ENCODE results near the gene PCARE. TPM values are rescaled to one million over a fixed set of nuclear protein-coding genes. Genes with fewer than 3 reads are reported as not detected.

The PCARE gene
- total and polyA plus RNA-seq, 2 donors (not counting 1 experiment from before 2014, with no cell fraction given): not detected

DNA sequence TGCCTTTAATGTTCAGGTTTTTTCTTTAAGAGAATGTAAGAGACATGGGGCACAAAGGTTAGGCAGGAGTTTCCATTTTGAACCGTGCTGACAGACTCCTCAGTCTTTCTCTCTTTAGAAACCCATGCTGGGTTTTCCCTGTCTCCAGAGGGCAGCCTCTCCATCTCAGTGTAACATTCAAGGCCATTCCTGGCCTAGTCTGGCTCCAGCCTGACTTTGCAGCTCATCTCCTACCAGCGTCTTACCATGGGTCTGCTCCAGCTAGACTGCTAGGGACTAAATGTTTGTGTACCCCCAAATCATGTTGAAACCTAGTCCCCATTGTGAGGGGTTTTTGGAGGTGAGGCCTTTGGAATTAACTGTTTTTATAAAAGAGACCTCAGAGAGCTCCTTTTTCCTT, 31.1 kb upstream of the PCARE start:
- intact Hi-C loops (cut with micrococcal nuclease): no loop called here
- H3K27me3 ChIP-seq (replicated peaks in 1 of 4; ENCODE audit: control extremely low read depth in 1 of 4, control insufficient read depth in 3 of 4, insufficient read depth in 4 of 4, low read length in 3 of 4): no peaks in the 10 kb centered on the region
- no peak overlapping the region for H3K27ac Mint-ChIP-seq
- H3K4me3 ChIP-seq (ENCODE audit: control extremely low read depth in 1 of 5, extremely low read depth in 1 of 5, insufficient read depth in 1 of 5, low read depth in 2 of 5, low read length in 4 of 5): no peak overlapping the region
- H3K4me1 ChIP-seq (ENCODE audit: control insufficient read depth in 2 of 2, insufficient read depth in 2 of 2, low read length in 2 of 2): no peaks in the 10 kb centered on the region
- no peak overlapping the region for H2AFZ ChIP-seq (ENCODE audit: insufficient read depth, low read depth, low read length, poor library complexity, severe bottlenecking)
- no peak overlapping the region for H3K4me2 ChIP-seq (replicated peaks; ENCODE audit: low read depth, low read length, poor library complexity, severe bottlenecking)
- no peak overlapping the region for H3K4me3 Mint-ChIP-seq
- TF ChIP-seq, protein P1, sequence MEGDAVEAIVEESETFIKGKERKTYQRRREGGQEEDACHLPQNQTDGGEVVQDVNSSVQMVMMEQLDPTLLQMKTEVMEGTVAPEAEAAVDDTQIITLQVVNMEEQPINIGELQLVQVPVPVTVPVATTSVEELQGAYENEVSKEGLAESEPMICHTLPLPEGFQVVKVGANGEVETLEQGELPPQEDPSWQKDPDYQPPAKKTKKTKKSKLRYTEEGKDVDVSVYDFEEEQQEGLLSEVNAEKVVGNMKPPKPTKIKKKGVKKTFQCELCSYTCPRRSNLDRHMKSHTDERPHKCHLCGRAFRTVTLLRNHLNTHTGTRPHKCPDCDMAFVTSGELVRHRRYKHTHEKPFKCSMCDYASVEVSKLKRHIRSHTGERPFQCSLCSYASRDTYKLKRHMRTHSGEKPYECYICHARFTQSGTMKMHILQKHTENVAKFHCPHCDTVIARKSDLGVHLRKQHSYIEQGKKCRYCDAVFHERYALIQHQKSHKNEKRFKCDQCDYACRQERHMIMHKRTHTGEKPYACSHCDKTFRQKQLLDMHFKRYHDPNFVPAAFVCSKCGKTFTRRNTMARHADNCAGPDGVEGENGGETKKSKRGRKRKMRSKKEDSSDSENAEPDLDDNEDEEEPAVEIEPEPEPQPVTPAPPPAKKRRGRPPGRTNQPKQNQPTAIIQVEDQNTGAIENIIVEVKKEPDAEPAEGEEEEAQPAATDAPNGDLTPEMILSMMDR (IDR thresholded peaks at IDR 0.05): no peak
- no peak for TF ChIP-seq EZH2 (IDR thresholded peaks at IDR 0.05; ENCODE audit: borderline replicate concordance, insufficient read depth, low read depth, low read length, poor library complexity, severe bottlenecking)
- WGBS (ENCODE audit: insufficient coverage): 64% methylated on average over 1 of the region's 2 CpGs
- DNase-seq: no peak
- no peaks in the 10 kb centered on the region for H3K9me3 ChIP-seq (ENCODE audit: control extremely low read depth in 1 of 3, control insufficient read depth in 2 of 3, insufficient read depth in 1 of 3, low read length in 2 of 3)
- no peaks in the 10 kb centered on the region for H3K9me3 Mint-ChIP-seq (ENCODE audit: insufficient read depth)
- ATAC-seq (ENCODE audit: low read depth): no peak
- H3K27me3 Mint-ChIP-seq: peaks cover 6% of the 10 kb centered on the region
- H3K79me2 ChIP-seq (ENCODE audit: control insufficient read depth, insufficient read depth, low read length): no peaks in the 10 kb centered on the region
- CTCF ChIA-PET: no interaction called here
- peaks cover 1% of the 10 kb centered on the region for H3K4me1 Mint-ChIP-seq
- POLR2A ChIA-PET: no interaction called here
- no peak overlapping the region for H3K27ac ChIP-seq (ENCODE audit: low read length in 2 of 2)
- no peaks in the 10 kb centered on the region for H3K36me3 ChIP-seq (replicated peaks in 1 of 2; ENCODE audit: control extremely low read depth in 1 of 2, control insufficient read depth in 1 of 2, extremely low read depth in 1 of 2, insufficient read depth in 2 of 2, low read length in 1 of 2)
- H3K9ac ChIP-seq (ENCODE audit: low read length): no peak overlapping the region
- H4K20me1 ChIP-seq (ENCODE audit: control insufficient read depth, insufficient read depth, low read length, poor library complexity, severe bottlenecking): no peaks in the 10 kb centered on the region

DNA sequence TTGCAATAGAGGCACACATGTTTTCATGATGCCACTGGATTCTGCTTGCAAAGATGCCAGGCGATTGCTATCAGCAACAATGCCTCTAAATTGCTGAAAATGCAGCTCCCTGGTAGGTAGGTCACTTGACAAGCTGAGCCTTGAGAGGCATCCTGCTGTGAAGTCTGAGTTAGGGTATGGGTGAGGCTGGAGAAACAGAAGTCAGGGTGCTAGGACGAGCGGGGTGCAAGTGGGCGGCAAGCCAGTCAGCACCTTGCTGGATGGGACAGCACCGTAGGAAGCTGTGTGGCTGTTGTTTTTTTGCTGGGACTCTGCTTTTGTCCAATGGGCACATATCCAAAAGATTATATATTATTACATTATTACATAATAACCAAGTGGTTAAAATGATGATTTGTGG, 30.4 kb upstream of the PCARE start:
- WGBS (ENCODE audit: insufficient coverage): 100% methylated on average over 3 of the region's 5 CpGs
- intact Hi-C loops (cut with micrococcal nuclease): no loop called here
- H3K9ac ChIP-seq (ENCODE audit: low read length): no peak overlapping the region
- no peak overlapping the region for H2AFZ ChIP-seq (ENCODE audit: insufficient read depth, low read depth, low read length, poor library complexity, severe bottlenecking)
- H3K27ac Mint-ChIP-seq: no peak overlapping the region
- TF ChIP-seq, protein P1 (IDR thresholded peaks at IDR 0.05): no peak
- TF ChIP-seq EZH2 (IDR thresholded peaks at IDR 0.05; ENCODE audit: borderline replicate concordance, insufficient read depth, low read depth, low read length, poor library complexity, severe bottlenecking): no peak
- ChIA-PET CTCF (interaction anchor here (0.7 kb wide), 1 partner anchor 145 kb away, joined by 3 read pairs; no protein-coding TSS in a partner anchor), POLR2A (no interaction called here)
- H3K27me3 Mint-ChIP-seq: peaks cover 6% of the 10 kb centered on the region
- no peaks in the 10 kb centered on the region for H3K4me1 ChIP-seq (ENCODE audit: control insufficient read depth in 2 of 2, insufficient read depth in 2 of 2, low read length in 2 of 2)
- no peaks in the 10 kb centered on the region for H3K9me3 Mint-ChIP-seq (ENCODE audit: insufficient read depth)
- no peaks in the 10 kb centered on the region for H3K36me3 ChIP-seq (replicated peaks in 1 of 2; ENCODE audit: control extremely low read depth in 1 of 2, control insufficient read depth in 1 of 2, extremely low read depth in 1 of 2, insufficient read depth in 2 of 2, low read length in 1 of 2)
- no peak overlapping the region for H3K4me3 ChIP-seq (ENCODE audit: control extremely low read depth in 1 of 5, extremely low read depth in 1 of 5, insufficient read depth in 1 of 5, low read depth in 2 of 5, low read length in 4 of 5)
- ATAC-seq (ENCODE audit: low read depth) (no peak), DNase-seq (no peak)
- H3K9me3 ChIP-seq (ENCODE audit: control extremely low read depth in 1 of 3, control insufficient read depth in 2 of 3, insufficient read depth in 1 of 3, low read length in 2 of 3): no peaks in the 10 kb centered on the region
- H3K27ac ChIP-seq (ENCODE audit: low read length in 2 of 2): no peak overlapping the region
- H3K4me2 ChIP-seq (replicated peaks; ENCODE audit: low read depth, low read length, poor library complexity, severe bottlenecking): no peak overlapping the region
- H3K27me3 ChIP-seq (replicated peaks in 1 of 4; ENCODE audit: control extremely low read depth in 1 of 4, control insufficient read depth in 3 of 4, insufficient read depth in 4 of 4, low read length in 3 of 4): no peaks in the 10 kb centered on the region
- H3K4me1 Mint-ChIP-seq: peaks cover 1% of the 10 kb centered on the region
- H3K4me3 Mint-ChIP-seq: no peak overlapping the region
- no peaks in the 10 kb centered on the region for H3K79me2 ChIP-seq (ENCODE audit: control insufficient read depth, insufficient read depth, low read length)
- no peaks in the 10 kb centered on the region for H4K20me1 ChIP-seq (ENCODE audit: control insufficient read depth, insufficient read depth, low read length, poor library complexity, severe bottlenecking)

All from B cell (primary cell).